GM19397 (cell line): ENCODE results near the gene PHF21B.
A peak's percentile ranks its signal among the peaks of the same experiment; 100 is the strongest.
"Not testable (repeated sequence)": the region's sequence is repeated elsewhere in the genome, so short reads cannot be mapped to it uniquely, and the experiment has no call there.

Experiments used
- ATAC-seq: cut with Tn5 transposase; IDR thresholded peaks from one replicate; pipeline ENCODE4 v1.9.1; 2021; ENCODE audit warnings: mild to moderate bottlenecking, moderate library complexity; ENCODE audit not compliant: unreplicated experiment

The PHF21B gene

GRCh38 chr22:44965171-44965570 is 44.6 kb downstream of the PHF21B start:
- no peak for ATAC-seq

GRCh38 chr22:44964722-44965078 is 45.1 kb downstream of the PHF21B start:
- no peak for ATAC-seq

GRCh38 chr22:44963832-44964721 is 45.7 kb downstream of the PHF21B start:
- ATAC-seq, result no peak

- ATAC-seq, result no peak
Observed at GRCh38 chr22:44962741-44963454, 46.9 kb downstream of the PHF21B start.

- ATAC-seq, result not testable (repeated sequence)
Observed at GRCh38 chr22:44961682-44962081, 48.1 kb downstream of the PHF21B start.

GRCh38 chr22:44956840-44957767 is 52.7 kb downstream of the PHF21B start:
- no peak for ATAC-seq

GRCh38 chr22:44955102-44955501 is 54.7 kb downstream of the PHF21B start:
- ATAC-seq, result peak; percentile 54

- ATAC-seq, result no peak
Observed at GRCh38 chr22:44954149-44954548, 55.7 kb downstream of the PHF21B start.

GRCh38 chr22:44952863-44953746 is 56.7 kb downstream of the PHF21B start:
- ATAC-seq, result no peak

GRCh38 chr22:44951510-44951816 is 58.3 kb downstream of the PHF21B start:
- no peak for ATAC-seq

GRCh38 chr22:44950806-44951509 is 58.8 kb downstream of the PHF21B start:
- no peak for ATAC-seq

- no peak for ATAC-seq
Observed at GRCh38 chr22:44947846-44948245, 62.0 kb downstream of the PHF21B start.

- ATAC-seq, result no peak
Observed at GRCh38 chr22:44947049-44947448, 62.8 kb downstream of the PHF21B start.

- no peak for ATAC-seq
Observed at GRCh38 chr22:44944883-44945601, 64.8 kb downstream of the PHF21B start.

GRCh38 chr22:44943701-44944324 is 66.0 kb downstream of the PHF21B start:
- no peak for ATAC-seq

GRCh38 chr22:44942979-44943700 is 66.7 kb downstream of the PHF21B start:
- no peak for ATAC-seq

- no peak for ATAC-seq
Observed at GRCh38 chr22:44942056-44942455, 67.7 kb downstream of the PHF21B start.

- ATAC-seq, result no peak
Observed at GRCh38 chr22:44941207-44941606, 68.6 kb downstream of the PHF21B start.
